ENCODE measurements around the gene DCC. TPM values are rescaled to one million over a fixed set of nuclear protein-coding genes. Genes with fewer than 3 reads are reported as not detected.

DCC gene
- total RNA-seq, 6 experiments from 2014 or later = not detected

DNA sequence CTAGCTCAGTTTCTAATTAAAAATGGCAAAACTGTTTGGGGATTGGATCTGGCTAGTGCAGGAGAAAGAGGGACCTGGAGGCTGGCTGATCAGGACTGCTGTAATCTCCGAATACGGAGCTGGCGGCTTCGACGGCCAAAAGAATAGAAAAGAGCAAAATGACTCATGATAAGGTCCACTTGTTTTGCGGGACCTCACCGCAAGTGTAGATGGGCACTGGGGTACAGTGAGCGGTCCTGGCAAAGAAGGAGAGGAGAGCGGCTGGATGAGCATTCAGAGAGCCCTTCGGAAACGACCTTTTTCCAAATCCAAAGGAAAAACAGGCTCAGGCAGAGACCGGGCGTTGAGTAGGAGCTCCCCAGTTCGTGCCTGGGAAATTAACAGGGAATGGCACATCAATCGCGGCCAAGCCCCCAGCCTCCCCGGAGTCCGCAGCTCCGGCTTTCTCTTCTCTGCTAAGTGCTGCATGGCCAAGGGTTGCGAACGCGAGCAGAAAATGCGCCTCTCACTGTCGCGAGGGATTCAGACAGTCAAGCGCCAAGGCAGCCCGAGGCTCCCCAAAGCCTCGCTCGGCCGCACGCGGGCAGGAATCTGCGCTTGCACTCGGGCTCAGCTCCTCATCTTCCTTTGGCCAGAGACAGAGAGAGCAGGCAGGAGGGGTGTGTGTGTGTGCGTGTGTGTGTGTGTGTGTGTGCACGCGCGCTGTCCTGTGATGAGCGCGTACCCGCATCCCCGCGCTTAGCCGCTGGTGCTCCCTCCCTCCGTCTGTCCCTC is 1.8 kb downstream of the DCC start:
- H3K9me3 Mint-ChIP-seq = peaks cover 35% of the 10 kb centered on the region
- H3K36me3 Mint-ChIP-seq (ENCODE audit: low read depth) = no peaks in the 10 kb centered on the region; the same call in 1 of the 2 replicates
- TF ChIP-seq, protein P1, sequence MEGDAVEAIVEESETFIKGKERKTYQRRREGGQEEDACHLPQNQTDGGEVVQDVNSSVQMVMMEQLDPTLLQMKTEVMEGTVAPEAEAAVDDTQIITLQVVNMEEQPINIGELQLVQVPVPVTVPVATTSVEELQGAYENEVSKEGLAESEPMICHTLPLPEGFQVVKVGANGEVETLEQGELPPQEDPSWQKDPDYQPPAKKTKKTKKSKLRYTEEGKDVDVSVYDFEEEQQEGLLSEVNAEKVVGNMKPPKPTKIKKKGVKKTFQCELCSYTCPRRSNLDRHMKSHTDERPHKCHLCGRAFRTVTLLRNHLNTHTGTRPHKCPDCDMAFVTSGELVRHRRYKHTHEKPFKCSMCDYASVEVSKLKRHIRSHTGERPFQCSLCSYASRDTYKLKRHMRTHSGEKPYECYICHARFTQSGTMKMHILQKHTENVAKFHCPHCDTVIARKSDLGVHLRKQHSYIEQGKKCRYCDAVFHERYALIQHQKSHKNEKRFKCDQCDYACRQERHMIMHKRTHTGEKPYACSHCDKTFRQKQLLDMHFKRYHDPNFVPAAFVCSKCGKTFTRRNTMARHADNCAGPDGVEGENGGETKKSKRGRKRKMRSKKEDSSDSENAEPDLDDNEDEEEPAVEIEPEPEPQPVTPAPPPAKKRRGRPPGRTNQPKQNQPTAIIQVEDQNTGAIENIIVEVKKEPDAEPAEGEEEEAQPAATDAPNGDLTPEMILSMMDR (IDR thresholded peaks at IDR 0.05) = no peak
- H3K4me3 Mint-ChIP-seq = no peak overlapping the region
- peaks cover 3% of the 10 kb centered on the region; the same call in 1 of the 2 replicates for H3K27me3 Mint-ChIP-seq (ENCODE audit: insufficient read depth)
- no peak overlapping the region for H3K27ac Mint-ChIP-seq
- no peak for DNase-seq
- no peaks in the 10 kb centered on the region for H3K4me1 Mint-ChIP-seq (ENCODE audit: low read depth)

DNA sequence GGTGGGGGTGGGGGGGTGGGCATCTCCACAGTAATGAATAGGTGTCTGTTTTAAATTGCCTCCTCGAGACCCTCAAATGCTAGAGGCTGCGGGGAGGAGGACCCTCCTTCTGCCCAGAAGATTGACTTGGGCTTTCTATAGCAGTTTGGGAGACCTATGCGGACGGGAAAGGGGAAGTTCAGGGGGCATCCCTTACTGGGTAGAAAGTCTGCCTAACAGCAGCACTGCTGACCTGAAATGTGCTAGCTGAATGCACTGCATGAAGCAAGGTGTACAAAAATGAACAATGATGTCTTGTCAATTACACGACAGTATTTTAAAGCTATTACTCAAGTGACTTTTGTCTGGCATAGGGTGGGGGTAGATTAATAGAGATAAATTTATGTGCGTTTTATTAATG is 2.5 kb downstream of the DCC start:
- H3K9me3 Mint-ChIP-seq = peaks cover 31% of the 10 kb centered on the region

DNA sequence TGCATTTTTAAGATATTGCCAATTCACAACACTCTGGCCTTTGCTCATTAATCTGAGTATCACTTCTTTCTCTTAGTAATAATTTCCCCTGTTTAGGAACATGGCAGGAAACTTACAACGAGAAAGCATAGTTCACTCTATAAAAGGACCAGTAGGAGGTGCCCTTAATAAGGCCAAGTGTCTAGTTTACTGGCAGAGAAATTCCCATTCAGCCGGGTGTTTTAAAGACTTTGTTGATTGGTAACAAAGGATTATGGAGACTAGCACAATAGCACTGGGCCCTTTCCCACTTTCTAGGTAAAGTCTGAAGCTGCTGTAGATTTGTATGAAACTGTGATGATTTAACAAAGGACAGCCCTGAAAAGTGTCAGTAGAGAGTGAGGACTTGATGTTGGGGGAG is 3.1 kb downstream of the DCC start:
- peaks cover 3% of the 10 kb centered on the region; the same call in 1 of the 2 replicates for H3K27me3 Mint-ChIP-seq (ENCODE audit: insufficient read depth)
- no peaks in the 10 kb centered on the region; the same call in 1 of the 2 replicates for H3K36me3 Mint-ChIP-seq (ENCODE audit: low read depth)
- no peak overlapping the region for H3K27ac Mint-ChIP-seq
- no peaks in the 10 kb centered on the region for H3K4me1 Mint-ChIP-seq (ENCODE audit: low read depth)
- H3K9me3 Mint-ChIP-seq = peaks cover 31% of the 10 kb centered on the region
- DNase-seq = no peak
- TF ChIP-seq, protein P1 (IDR thresholded peaks at IDR 0.05) = no peak
- H3K4me3 Mint-ChIP-seq = no peak overlapping the region

More for the DNA sequence above, 2.5 kb downstream of the DCC start:
- peaks cover 3% of the 10 kb centered on the region; the same call in 1 of the 2 replicates for H3K27me3 Mint-ChIP-seq (ENCODE audit: insufficient read depth)
- TF ChIP-seq, protein P1 (IDR thresholded peaks at IDR 0.05) = no peak
- H3K36me3 Mint-ChIP-seq (ENCODE audit: low read depth) = no peaks in the 10 kb centered on the region; the same call in 1 of the 2 replicates
- H3K27ac Mint-ChIP-seq = no peak overlapping the region
- no peaks in the 10 kb centered on the region for H3K4me1 Mint-ChIP-seq (ENCODE audit: low read depth)
- DNase-seq = no peak
- no peak overlapping the region for H3K4me3 Mint-ChIP-seq

DNA sequence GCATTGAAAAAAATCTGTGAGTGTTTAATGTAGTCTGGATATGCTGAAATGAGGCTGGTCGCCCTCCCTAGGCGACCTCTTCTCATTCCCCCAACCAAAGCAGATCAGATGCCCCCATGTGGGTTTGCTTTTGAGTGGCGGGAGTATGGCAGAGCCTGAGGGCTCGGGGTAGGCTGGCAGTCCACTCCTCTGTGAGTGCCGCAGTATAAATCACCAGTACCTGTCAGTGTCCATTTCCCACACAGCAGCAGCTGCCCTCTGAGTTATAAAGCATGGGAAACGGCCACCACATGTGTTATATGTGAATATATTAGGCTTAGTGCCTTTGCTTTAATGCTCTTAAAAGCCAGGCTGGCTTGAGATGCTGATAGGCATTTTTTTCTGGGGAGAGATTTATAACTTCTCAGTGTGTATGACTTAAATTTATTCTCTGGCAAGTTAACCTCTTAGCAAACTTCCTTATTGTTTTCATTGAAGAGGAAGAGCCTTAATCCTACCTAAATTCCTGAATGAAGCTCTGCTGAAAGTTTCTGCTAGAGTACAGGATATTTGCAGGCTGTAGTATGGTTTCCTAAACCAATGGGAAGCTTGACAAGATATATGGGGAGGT is 3.8 kb downstream of the DCC start:
- Mint-ChIP-seq H3K4me3 (no peak overlapping the region), H3K4me1 (ENCODE audit: low read depth) (no peaks in the 10 kb centered on the region), H3K27ac (no peak overlapping the region), H3K27me3 (ENCODE audit: insufficient read depth) (peaks cover 3% of the 10 kb centered on the region; the same call in 1 of the 2 replicates), H3K9me3 (peaks cover 31% of the 10 kb centered on the region), H3K36me3 (ENCODE audit: low read depth) (no peaks in the 10 kb centered on the region; the same call in 1 of the 2 replicates)
- TF ChIP-seq, protein P1 (IDR thresholded peaks at IDR 0.05) = no peak
- no peak for DNase-seq

DNA sequence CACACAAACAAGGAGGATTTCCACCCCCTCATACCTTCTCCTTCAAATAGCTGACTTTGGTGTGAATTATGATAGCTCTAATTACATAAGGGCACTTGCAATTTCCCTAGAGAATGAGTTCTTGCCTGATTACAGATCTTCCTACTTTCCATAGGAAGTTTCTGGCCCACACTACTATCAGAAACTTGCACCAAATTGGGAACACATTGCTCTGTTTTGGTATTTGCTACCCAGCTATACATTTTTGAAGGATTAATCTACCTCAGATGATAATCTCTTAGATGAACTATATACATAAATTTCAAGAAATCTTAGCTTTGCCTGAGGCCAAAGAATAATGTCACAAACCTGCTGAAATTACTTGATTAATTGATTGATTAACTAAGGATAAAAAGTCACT is 4.9 kb downstream of the DCC start:
- Mint-ChIP-seq H3K9me3 (peaks cover 38% of the 10 kb centered on the region), H3K4me1 (ENCODE audit: low read depth) (no peaks in the 10 kb centered on the region), H3K27ac (no peak overlapping the region), H3K27me3 (ENCODE audit: insufficient read depth) (peaks cover 3% of the 10 kb centered on the region; the same call in 1 of the 2 replicates), H3K36me3 (ENCODE audit: low read depth) (no peaks in the 10 kb centered on the region; the same call in 1 of the 2 replicates), H3K4me3 (no peak overlapping the region)
- TF ChIP-seq, protein P1 (IDR thresholded peaks at IDR 0.05) = no peak
- DNase-seq = no peak

Measured in HFFc6 (cell line).